HEK293 (cell line): ENCODE data around the gene EGR4.

ENCODE experiments used
- CTCF ChIA-PET: fragments of 350-600 bp; formaldehyde crosslinking; extraction: SDS; loops from one replicate; lab custom pipeline; 2021; ENCODE audit warnings: antibody characterized with exemption; lab: Yijun Ruan, JAX
- POLR2A ChIA-PET: fragments of 300-600 bp; formaldehyde crosslinking; extraction: SDS; loops from one replicate; lab custom pipeline; 2020; ENCODE audit warnings: antibody characterized with exemption, inconsistent platforms; lab: Yijun Ruan, JAX
- H3K27ac ChIP-seq: fragments of 200-500 bp; sonication (Bioruptor generic); 2 replicates; pipeline ENCODE4 v1.5.1; 2014; ENCODE audit warnings: low read depth, low read length, control low read depth, inconsistent platforms; ENCODE audit errors: extremely low read depth
- H3K36me3 ChIP-seq, 2 experiments: fragments of 200-500 bp in 1 of 2; sonication (Bioruptor generic) in 1 of 2; 1 replicate in 1 of 2; 2 replicates in 1 of 2; pipeline ENCODE4 v1.5.1; 2014 to 2017; ENCODE audit warnings: inconsistent platforms in 2 of 2, low read length in 2 of 2; ENCODE audit not compliant: control insufficient read depth in 2 of 2, insufficient read depth in 1 of 2
- H3K4me1 ChIP-seq: fragments of 200-500 bp; sonication (Bioruptor generic); 2 replicates; pipeline ENCODE4 v1.5.1; 2014; ENCODE audit warnings: mild to moderate bottlenecking, low read length, inconsistent platforms; ENCODE audit not compliant: control insufficient read depth, insufficient read depth
- H3K4me3 ChIP-seq: 2 replicates; pipeline ENCODE4 v1.5.1; 2011; ENCODE audit warnings: low read depth, mild to moderate bottlenecking, control low read depth, low read length, moderate library complexity
- H3K9me3 ChIP-seq: fragments of 200-500 bp; sonication (Bioruptor generic); 2 replicates; pipeline ENCODE4 v1.5.1; 2014; ENCODE audit warnings: low read depth, low read length, inconsistent platforms; ENCODE audit not compliant: control insufficient read depth, insufficient read depth
- SALL2 ChIP-seq: fragments of 450-650 bp; formaldehyde crosslinking; IDR thresholded peaks from 2 replicates; pipeline ENCODE4 v1.5.0; 2017; ENCODE audit warnings: missing biosample characterization, mild to moderate bottlenecking, missing genetic modification characterization, borderline replicate concordance
- ZEB2 ChIP-seq: fragments of 450-650 bp; formaldehyde crosslinking; IDR thresholded peaks from 2 replicates; pipeline ENCODE4 v1.5.1; 2016; ENCODE audit warnings: missing biosample characterization, missing genetic modification characterization
- ZNF16 ChIP-seq: fragments of 450-650 bp; formaldehyde crosslinking; IDR thresholded peaks from 2 replicates; pipeline ENCODE4 v1.5.1; 2016; ENCODE audit warnings: low read depth, missing biosample characterization, missing genetic modification characterization
- ZNF23 ChIP-seq: fragments of 450-650 bp; formaldehyde crosslinking; IDR thresholded peaks from 2 replicates; pipeline ENCODE4 v1.5.1; 2016; ENCODE audit warnings: missing biosample characterization, missing genetic modification characterization, borderline replicate concordance
- ZNF354C ChIP-seq: fragments of 450-650 bp; formaldehyde crosslinking; IDR thresholded peaks from 2 replicates; pipeline ENCODE4 v1.5.1; 2016; ENCODE audit warnings: missing biosample characterization, missing genetic modification characterization, low read depth, borderline replicate concordance
- ZNF571 ChIP-seq: fragments of 450-650 bp; formaldehyde crosslinking; IDR thresholded peaks from 2 replicates; pipeline ENCODE4 v1.5.0; 2017; ENCODE audit warnings: missing biosample characterization, missing genetic modification characterization
- ZNF776 ChIP-seq: fragments of 450-650 bp; formaldehyde crosslinking; IDR thresholded peaks from 2 replicates; pipeline ENCODE4 v1.5.0; 2017; ENCODE audit warnings: missing biosample characterization, missing genetic modification characterization, borderline replicate concordance
- ZNF785 ChIP-seq: fragments of 450-650 bp; formaldehyde crosslinking; IDR thresholded peaks from 2 replicates; pipeline ENCODE4 v1.5.1; 2016; ENCODE audit warnings: missing biosample characterization, missing genetic modification characterization
- ZNF830 ChIP-seq: fragments of 450-650 bp; IDR thresholded peaks from 2 replicates; pipeline ENCODE4 v1.5.0; 2018; ENCODE audit warnings: missing biosample characterization, missing genetic modification characterization, low read depth, mild to moderate bottlenecking, moderate library complexity
- TF ChIP-seq, protein P1 (sequence below): fragments of 450-650 bp; formaldehyde crosslinking; IDR thresholded peaks from 2 replicates; pipeline ENCODE4 v1.5.1; 2016; ENCODE audit warnings: missing biosample characterization, missing genetic modification characterization
- TF ChIP-seq, protein P2 (sequence below): fragments of 450-650 bp; formaldehyde crosslinking; IDR thresholded peaks from 2 replicates; pipeline ENCODE4 v1.5.1; 2016; ENCODE audit warnings: missing biosample characterization, missing genetic modification characterization, borderline replicate concordance
- TF ChIP-seq, protein P3 (sequence below): fragments of 450-650 bp; formaldehyde crosslinking; IDR thresholded peaks from 2 replicates; pipeline ENCODE4 v1.5.1; 2016; ENCODE audit warnings: missing biosample characterization, missing genetic modification characterization
- TF ChIP-seq, protein P4 (sequence below): fragments of 450-650 bp; formaldehyde crosslinking; IDR thresholded peaks from 2 replicates; pipeline ENCODE4 v1.5.1; 2016; ENCODE audit warnings: missing biosample characterization, missing genetic modification characterization

Gene EGR4

DNA sequence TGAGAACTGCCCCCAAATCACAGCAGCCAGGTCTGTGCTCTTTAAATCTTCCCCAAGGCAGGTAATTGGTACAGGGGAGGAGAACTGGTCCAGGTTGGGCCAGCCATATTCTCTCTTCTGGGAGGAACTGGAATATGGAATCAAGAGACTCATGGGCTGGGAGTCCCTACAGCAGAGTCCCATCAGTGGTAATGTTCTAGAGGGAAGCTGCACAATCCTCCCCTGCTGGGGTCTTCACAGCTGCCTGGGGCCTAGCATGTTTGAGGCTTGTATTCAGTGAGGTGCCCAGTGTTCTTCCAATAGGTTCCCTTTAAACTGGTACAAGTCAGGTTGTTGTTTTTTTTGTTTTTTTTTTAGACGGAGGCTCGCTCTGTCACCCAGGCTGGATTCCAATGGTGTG is 21.1 kb upstream of the EGR4 start:
- H3K27ac ChIP-seq, result no peak overlapping the region
- POLR2A ChIA-PET, result no interaction called here
- no peaks in the 10 kb centered on the region for H3K9me3 ChIP-seq
- no peaks in the 10 kb centered on the region for H3K4me1 ChIP-seq
- H3K4me3 ChIP-seq, result no peak overlapping the region
- TF ChIP-seq ZNF785 (tag by site-specific recombination) (no peak), ZEB2 (tag by site-specific recombination) (no peak), ZNF776 (tag by site-specific recombination) (no peak), ZNF354C (tag by site-specific recombination) (no peak), ZNF571 (tag by site-specific recombination) (no peak), SALL2 (no peak), ZNF830 (tag by site-specific recombination) (no peak)
- TF ChIP-seq, protein P1, sequence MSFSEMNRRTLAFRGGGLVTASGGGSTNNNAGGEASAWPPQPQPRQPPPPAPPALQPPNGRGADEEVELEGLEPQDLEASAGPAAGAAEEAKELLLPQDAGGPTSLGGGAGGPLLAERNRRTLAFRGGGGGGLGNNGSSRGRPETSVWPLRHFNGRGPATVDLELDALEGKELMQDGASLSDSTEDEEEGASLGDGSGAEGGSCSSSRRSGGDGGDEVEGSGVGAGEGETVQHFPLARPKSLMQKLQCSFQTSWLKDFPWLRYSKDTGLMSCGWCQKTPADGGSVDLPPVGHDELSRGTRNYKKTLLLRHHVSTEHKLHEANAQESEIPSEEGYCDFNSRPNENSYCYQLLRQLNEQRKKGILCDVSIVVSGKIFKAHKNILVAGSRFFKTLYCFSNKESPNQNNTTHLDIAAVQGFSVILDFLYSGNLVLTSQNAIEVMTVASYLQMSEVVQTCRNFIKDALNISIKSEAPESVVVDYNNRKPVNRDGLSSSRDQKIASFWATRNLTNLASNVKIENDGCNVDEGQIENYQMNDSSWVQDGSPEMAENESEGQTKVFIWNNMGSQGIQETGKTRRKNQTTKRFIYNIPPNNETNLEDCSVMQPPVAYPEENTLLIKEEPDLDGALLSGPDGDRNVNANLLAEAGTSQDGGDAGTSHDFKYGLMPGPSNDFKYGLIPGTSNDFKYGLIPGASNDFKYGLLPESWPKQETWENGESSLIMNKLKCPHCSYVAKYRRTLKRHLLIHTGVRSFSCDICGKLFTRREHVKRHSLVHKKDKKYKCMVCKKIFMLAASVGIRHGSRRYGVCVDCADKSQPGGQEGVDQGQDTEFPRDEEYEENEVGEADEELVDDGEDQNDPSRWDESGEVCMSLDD (tag by site-specific recombination), result no peak
- H3K36me3 ChIP-seq, result no peaks in the 10 kb centered on the region
- CTCF ChIA-PET, result no interaction called here

DNA sequence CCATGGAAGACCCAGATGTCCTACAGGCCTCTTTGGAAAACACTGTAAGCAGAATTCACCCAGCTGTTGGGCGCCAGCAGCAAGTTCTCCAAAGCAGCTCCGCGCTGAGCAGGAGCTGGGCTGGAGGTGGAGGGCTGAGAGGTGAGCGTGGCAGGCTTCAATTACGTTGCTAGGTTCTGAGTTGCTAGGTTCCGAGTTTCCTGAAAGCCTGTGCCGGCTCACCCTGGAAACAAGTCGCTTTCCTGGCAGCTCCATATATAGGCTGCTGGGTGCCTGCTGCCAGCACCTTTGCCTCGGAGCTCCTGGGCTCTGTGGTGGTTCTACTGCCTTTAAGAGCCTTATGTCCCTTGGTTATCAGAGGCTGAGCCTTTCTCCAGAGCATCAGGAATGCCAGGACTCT is 14.4 kb upstream of the EGR4 start:
- no peaks in the 10 kb centered on the region for H3K4me1 ChIP-seq
- TF ChIP-seq, protein P2, sequence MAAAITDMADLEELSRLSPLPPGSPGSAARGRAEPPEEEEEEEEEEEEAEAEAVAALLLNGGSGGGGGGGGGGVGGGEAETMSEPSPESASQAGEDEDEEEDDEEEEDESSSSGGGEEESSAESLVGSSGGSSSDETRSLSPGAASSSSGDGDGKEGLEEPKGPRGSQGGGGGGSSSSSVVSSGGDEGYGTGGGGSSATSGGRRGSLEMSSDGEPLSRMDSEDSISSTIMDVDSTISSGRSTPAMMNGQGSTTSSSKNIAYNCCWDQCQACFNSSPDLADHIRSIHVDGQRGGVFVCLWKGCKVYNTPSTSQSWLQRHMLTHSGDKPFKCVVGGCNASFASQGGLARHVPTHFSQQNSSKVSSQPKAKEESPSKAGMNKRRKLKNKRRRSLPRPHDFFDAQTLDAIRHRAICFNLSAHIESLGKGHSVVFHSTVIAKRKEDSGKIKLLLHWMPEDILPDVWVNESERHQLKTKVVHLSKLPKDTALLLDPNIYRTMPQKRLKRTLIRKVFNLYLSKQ, result no peak
- ChIA-PET CTCF (interaction anchor here (1.6 kb wide), 1 partner anchor 17 kb away, joined by 3 read pairs; no protein-coding TSS in a partner anchor), POLR2A (no interaction called here)
- H3K9me3 ChIP-seq, result no peaks in the 10 kb centered on the region
- H3K36me3 ChIP-seq, result no peaks in the 10 kb centered on the region
- no peak overlapping the region for H3K4me3 ChIP-seq
- no peak overlapping the region for H3K27ac ChIP-seq

DNA sequence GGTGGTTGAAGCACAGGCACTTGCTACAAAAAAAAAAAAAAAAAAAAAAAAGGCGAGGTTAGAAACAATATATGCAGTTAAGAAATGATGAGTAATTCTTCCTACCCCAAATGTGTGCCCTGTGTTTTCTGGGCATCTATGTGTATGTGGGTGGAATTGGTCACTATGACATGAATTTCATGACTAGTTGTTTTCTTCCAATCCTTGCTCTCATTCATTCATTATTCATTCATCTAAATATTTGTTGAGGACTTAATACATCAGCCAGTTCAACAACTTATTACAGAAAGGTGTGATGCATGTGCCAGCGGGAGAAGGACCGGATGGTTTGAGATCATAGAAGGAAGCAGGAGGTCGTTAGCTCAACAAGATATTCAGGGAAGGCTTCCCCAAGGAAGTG is 8.3 kb upstream of the EGR4 start:
- TF ChIP-seq, protein P3, sequence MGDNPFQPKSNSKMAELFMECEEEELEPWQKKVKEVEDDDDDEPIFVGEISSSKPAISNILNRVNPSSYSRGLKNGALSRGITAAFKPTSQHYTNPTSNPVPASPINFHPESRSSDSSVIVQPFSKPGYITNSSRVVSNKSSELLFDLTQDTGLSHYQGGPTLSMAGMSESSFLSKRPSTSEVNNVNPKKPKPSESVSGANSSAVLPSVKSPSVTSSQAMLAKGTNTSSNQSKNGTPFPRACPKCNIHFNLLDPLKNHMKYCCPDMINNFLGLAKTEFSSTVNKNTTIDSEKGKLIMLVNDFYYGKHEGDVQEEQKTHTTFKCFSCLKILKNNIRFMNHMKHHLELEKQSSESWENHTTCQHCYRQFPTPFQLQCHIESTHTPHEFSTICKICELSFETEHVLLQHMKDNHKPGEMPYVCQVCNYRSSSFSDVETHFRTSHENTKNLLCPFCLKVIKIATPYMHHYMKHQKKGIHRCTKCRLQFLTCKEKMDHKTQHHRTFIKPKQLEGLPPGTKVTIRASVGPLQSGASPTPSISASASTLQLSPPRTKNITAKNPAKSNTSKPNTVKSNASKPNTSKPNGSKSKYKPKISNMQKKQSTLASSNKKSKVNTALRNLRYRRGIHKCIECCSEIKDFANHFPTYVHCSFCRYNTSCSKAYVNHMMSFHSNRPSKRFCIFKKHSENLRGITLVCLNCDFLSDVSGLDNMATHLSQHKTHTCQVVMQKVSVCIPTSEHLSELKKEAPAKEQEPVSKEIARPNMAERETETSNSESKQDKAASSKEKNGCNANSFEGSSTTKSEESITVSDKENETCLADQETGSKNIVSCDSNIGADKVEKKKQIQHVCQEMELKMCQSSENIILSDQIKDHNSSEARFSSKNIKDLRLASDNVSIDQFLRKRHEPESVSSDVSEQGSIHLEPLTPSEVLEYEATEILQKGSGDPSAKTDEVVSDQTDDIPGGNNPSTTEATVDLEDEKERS (tag by site-specific recombination), result no peak
- TF ChIP-seq ZNF16 (no peak), ZNF23 (no peak)
- TF ChIP-seq, protein P4, sequence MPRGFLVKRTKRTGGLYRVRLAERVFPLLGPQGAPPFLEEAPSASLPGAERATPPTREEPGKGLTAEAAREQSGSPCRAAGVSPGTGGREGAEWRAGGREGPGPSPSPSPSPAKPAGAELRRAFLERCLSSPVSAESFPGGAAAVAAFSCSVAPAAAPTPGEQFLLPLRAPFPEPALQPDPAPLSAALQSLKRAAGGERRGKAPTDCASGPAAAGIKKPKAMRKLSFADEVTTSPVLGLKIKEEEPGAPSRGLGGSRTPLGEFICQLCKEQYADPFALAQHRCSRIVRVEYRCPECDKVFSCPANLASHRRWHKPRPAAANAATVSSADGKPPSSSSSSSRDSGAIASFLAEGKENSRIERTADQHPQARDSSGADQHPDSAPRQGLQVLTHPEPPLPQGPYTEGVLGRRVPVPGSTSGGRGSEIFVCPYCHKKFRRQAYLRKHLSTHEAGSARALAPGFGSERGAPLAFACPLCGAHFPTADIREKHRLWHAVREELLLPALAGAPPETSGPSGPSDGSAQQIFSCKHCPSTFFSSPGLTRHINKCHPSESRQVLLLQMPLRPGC, result no peak
- H3K36me3 ChIP-seq, result no peaks in the 10 kb centered on the region
- ChIA-PET POLR2A (no interaction called here), CTCF (interaction anchor here (0.7 to 1.0 kb wide), 2 partner anchors 11 to 13 kb away, joined by 3 to 4 read pairs; no protein-coding TSS in a partner anchor)
- no peak overlapping the region for H3K4me3 ChIP-seq
- no peak overlapping the region for H3K27ac ChIP-seq
- H3K9me3 ChIP-seq, result no peaks in the 10 kb centered on the region
- H3K4me1 ChIP-seq, result no peaks in the 10 kb centered on the region
